Activated CD8-positive, alpha-beta memory T cell treated with anti-CD3 and anti-CD28 coated beads, Interleukin-2, amount 50 U/mL, for 1 hour (primary cell): ENCODE measurements around the gene AGBL2.
"Not testable (repeated sequence)": the region's sequence is repeated elsewhere in the genome, so short reads cannot be mapped to it uniquely, and the experiment has no call there.

Experiments
- DNase-seq: peaks from one replicate; pipeline ENCODE4 v3.0.0-alpha.2; 2020; ENCODE audit errors: extremely low read depth

AGBL2 gene

GRCh38 chr11:47715082-47715669, at the start of gene AGBL2:
Gene AGBL2 (minus strand): TSS chr11:47715369. CDS start chr11:47714650, 719 bp downstream.
- DNase-seq: peak; percentile 53

GRCh38 chr11:47759291-47759690, 44.1 kb upstream of the AGBL2 start:
- not testable (repeated sequence) for DNase-seq

GRCh38 chr11:47756208-47756607, 41.0 kb upstream of the AGBL2 start:
- no peak for DNase-seq

DNA sequence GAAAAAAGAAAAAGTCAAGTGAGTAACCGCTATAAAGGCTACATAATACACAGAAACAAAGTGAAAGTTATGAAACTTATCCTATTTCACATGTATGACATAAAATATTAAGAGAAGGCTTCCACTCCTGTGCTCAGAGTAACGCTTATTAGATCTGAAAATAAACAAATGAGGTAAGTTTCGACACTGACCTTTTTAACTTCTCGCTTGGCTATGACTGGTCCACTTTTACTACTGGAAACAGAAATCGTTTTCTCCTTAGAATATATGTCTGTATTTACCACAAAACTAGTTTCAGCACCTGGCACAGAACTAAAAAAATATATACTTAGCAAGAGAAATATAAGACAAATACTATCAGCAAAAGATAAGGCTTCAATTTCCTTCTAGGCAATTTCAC, 35.6 kb upstream of the AGBL2 start:
- DNase-seq: no peak

DNA sequence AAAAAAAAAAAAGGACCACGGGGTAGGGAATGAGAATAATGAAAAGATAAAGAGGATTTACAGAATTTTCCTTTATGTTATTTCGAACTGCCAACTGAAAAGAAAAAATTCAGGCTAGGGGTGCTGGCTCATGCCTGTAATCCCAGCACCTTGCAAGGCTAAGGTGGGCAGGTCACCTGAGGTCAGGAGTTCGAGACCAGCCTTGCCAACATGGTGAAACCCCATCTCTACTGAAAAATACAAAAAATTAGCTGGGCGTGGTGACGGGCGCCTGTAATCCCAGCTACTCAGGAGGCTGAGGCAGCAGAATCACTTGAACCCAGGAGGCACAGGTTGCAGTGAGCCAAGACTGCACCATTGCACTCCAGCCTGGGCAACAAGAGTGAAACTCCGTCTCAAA, 27.3 kb upstream of the AGBL2 start:
- not testable (repeated sequence) for DNase-seq

- not testable (repeated sequence) for DNase-seq
Observed at GRCh38 chr11:47737817-47738216, 22.6 kb upstream of the AGBL2 start.

- DNase-seq: no peak
Observed at GRCh38 chr11:47732271-47732670, 17.1 kb upstream of the AGBL2 start.

GRCh38 chr11:47731475-47731874, 16.3 kb upstream of the AGBL2 start:
- no peak for DNase-seq

- DNase-seq: no peak
Observed at GRCh38 chr11:47726878-47727514, 11.8 kb upstream of the AGBL2 start.

- no peak for DNase-seq
Observed at GRCh38 chr11:47726118-47726442, 10.9 kb upstream of the AGBL2 start.

- no peak for DNase-seq
Observed at GRCh38 chr11:47725442-47726117, 10.4 kb upstream of the AGBL2 start.

GRCh38 chr11:47724041-47724729, 9.0 kb upstream of the AGBL2 start:
- DNase-seq: no peak

DNA sequence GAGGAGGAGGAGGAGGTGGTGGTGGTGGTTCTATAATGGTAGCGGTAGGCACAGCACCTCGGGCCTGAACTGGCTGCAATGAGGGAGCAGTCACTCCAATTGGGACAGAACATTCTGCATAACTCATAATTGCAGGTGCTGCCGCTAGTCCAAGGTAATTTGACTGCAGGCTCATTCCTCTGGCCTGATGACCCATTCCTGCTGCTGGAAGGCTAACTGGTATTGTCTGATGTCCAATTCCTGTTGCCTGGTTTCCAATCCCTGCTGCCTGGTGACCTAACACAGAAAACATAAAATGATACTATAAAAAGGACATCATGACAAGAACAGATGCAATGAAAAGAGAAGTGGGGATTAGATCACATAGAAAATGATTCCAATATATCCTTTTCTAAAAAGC, 7.9 kb upstream of the AGBL2 start:
- DNase-seq: no peak

DNA sequence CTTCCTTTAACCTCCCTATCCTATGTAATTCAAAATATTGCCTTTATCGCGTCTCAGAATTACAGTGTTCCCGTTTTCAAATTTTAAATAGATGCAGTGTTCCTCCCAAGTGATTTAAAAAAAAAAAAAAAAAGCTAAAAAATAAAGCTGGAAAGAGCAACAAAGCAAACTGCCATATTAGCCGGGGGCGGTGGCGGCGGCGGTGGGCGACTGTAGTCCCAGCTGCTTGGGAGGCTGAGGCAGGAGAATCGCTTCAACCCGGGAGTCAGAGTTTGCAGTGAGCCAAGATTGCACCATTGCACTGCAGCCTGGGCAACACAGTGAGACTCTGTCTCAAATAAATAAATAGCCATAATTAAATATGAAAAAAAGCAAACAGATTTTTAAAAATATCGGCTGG, 5.5 kb upstream of the AGBL2 start:
- DNase-seq: no peak

DNA sequence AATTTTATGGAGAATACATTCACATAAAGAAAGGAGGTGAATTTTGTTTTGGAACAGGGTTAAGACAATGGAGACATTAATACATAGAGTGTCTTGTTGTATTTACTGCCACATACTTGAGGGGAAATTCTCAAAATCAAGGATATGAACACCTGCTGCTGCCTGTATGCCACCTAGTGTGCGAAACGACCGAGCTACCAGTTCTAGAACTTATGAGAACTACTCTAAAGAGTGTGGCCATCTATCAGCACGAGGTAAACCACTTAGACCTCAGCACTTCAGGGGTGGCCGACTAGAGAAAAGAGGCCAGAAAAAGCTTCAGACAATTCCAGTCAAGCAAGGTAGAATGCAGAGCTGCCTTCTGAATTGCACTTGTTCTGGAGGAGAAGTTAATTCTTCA, 1.5 kb upstream of the AGBL2 start:
- no peak for DNase-seq

- no peak for DNase-seq
Observed at GRCh38 chr11:47714554-47715081, 551 bp downstream of the AGBL2 start.

GRCh38 chr11:47711816-47712215, 3.4 kb downstream of the AGBL2 start:
- no peak for DNase-seq

GRCh38 chr11:47711225-47711624, 3.9 kb downstream of the AGBL2 start:
- DNase-seq: no peak

GRCh38 chr11:47707275-47707786, 7.8 kb downstream of the AGBL2 start:
- DNase-seq: not testable (repeated sequence)

DNA sequence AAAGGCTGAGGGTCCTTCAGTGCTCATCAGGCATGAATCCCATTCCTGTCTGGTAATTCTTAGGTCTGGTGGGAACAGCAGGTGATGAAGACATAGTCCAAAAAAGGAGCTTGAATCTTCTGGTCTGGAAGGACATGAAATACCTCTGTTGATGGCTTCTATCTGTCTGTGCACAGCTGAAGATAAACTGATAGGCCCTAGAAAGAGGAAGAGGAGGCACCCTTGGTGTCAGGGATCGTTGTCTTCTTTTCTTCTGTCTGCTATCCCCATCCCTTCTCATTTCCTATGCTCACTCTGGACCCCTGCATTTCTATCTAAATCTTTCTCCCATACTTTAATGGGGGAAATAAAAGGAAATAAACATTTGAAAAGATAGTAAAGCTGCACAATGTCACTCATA, 9.4 kb downstream of the AGBL2 start:
- DNase-seq: no peak

DNA sequence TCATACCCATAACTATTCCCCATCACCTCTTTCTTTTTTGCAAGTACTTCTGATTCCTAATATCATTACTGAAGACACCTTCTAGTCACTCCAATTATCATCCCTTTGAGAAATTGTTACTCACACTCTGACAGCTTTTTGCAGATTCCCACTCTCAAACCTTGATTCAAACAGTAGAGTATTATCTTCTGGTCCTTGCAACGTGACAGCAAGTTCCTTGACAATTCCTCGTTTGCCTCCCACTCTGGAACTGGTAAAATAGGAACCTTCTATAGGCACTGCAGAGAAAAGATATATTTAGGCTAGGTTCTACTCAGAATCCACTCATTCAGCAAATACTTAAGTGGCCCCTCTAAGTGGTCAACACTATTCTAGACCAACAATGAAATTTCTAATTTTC, 23.2 kb downstream of the AGBL2 start:
- DNase-seq: no peak

- DNase-seq: no peak
Observed at GRCh38 chr11:47689480-47689879, 25.7 kb downstream of the AGBL2 start.
